NCI-H1048 (cell line): ENCODE measurements around the gene SUPT16H.
"Not testable (repeated sequence)": the region's sequence is repeated elsewhere in the genome, so short reads cannot be mapped to it uniquely, and the experiment has no call there.

Experiments
- DNase-seq: peaks from one replicate; lab custom pipeline; 2025; lab: John Stamatoyannopoulos, UW

The SUPT16H gene

DNA sequence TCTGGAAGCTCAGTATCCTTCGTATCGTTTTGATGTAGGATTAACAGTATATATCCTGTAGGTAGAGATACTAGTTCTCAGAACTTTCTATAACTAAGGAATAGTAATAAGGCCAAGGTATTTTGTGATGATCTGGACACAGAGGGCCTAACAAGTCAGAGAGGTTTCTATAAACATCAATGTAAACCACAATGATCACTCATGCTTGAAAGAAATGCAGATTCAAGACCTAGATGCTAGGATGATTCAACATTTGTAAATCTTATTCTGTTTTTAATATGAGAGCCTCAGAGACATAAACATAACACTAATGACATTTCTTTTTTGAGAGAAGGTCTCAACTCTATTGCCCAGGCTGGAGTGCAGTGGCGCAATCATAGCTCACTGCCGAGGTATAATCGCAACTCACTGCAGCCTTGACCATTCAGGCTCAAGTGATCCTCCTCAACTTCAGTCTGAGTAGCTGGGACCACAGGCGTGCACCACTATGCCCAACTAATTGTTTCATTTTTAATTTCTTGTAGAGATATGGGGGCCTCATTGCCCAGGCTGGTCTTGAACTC is 16.2 kb downstream of the SUPT16H start:
- no peak for DNase-seq

DNA sequence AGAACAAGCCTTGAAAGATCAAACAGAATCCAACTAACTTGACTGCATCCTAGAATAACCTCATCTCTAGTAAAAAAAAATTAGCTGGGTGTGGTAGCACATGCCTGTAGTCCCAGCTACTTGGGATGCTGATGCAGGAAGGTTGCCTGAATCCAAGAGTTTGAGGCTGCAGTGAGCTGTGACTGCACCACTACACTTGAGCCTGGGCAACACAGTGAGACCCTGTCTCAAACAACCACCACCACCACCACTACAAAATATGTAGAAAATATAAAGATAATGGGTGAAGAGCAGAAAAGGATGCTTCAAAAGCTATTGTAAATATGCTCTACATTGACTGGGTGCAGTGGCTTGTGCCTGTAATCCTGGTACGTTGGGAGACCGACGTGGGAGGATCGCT is 27.3 kb downstream of the SUPT16H start:
- DNase-seq: no peak

- no peak for DNase-seq
Observed at GRCh38 chr14:21352587-21352986, 31.2 kb downstream of the SUPT16H start.

DNA sequence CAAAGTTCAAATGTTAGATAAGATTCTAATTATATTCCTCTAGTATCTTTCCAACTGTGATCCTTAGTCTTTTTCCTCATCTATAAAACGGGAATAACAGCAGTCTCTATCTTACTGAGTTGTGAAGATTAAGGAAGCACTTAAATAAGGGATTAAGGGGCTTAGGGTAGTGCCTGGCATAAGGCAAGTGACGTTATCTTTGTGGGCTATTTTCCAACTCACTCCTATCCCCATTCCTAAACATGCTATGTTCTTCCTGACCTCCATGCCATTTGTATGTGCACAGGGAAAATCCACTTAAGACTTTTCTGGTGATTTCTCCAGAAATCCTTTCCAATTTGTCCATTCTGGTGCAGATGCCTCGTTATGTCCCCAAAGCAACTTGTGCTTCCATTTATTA is 33.3 kb downstream of the SUPT16H start:
- DNase-seq: no peak

DNA sequence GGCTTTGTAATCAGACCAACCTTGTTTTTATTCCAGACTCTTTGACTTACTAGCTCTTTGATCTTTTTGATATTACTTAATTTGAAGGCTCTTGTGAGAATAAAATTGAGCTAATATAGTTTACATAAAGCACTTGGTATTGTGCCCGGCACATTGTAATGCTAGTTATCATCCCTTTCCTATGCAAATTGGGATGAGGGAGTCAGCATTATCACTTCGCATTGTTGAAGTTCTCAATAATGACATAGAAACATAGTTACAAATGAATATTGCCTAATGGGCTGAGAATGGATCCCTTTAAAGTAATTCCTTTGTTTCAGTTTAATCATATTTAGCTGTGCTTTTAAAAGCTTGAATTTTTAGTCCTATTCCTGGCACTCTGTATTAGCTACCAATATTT is 36.6 kb downstream of the SUPT16H start:
- DNase-seq: no peak

DNA sequence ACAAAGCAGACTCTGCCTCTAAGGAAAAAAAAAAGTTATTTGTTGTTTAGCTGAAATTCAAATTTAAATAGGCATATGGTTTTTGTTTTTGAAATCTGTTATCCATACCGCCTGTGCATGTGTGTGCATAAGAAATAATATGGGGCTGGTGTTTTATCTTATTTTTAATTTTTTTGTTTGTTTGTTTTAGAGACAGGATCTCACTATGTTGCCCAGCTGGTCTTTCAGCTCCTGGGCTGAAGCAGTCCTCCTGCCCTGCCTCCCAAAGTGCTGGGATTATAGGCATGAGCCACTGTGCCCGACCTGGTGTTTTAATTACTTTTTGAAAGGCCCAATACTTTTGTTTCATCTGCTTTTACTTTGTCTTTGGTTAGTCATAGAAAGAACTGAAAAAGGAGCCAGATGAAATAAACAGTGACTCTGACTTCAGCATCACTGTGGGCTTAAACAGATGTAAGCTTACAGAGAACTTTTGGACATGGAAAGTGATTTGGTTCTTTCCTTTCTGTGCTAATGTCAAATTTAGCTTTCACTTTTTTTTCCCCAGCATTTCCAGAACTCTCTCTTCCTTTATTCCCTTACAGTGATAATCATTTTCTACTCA is 37.2 kb downstream of the SUPT16H start:
- no peak for DNase-seq

DNA sequence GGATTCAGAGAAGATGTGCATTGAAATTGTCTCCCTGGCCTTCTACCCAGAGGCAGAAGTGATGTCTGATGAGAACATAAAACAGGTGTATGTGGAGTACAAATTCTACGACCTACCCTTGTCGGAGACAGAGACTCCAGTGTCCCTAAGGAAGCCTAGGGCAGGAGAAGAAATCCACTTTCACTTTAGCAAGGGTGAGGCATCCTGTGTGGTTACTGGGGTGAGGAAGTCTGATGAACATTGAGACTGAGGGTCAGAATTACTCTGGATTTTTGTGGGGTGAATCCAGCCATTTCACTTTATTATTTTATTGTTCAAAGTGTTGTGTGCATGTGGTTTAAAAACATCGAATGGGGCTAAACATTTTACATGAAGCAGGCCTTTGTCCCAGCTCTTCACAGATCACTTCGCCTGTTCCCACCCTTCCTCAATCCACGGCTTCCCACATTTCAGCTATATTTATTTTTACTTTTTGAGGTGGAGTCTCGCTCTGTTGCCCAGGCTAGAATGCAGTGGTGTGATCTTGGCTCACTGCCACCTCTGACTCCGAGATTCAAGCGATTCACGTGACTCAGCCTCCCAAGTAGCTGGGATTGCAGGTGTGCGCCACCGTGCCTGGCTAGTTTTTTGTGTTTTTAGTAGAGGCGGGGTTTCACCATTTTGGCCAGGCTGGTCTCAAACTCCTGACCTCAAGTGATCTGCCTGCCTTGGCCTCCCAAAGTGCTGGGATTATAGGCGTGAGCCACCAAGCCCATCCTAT is 40.6 kb downstream of the SUPT16H start:
- DNase-seq: no peak

- no peak for DNase-seq
Observed at GRCh38 chr14:21334202-21334906, 49.5 kb downstream of the SUPT16H start.

GRCh38 chr14:21332950-21333349 is 50.9 kb downstream of the SUPT16H start:
- DNase-seq: no peak

DNA sequence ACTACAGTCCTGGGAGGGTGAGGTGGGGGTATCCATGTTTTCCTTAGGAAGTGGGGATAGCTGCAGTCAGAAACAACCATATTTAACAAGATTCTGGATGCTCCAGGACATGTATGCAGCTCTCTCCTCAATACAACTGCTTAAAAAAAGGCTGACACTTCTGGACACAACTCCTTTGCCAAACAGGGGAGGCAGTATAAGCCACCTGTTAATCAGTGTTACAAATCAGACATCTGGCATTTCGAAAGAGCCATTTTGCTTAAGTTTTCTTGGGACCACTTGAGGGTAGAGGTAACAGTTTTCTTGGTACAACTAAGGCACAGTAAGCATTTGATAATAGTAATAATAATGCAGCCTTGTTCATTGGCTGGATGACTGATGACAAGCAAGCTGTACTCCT is 56.8 kb downstream of the SUPT16H start:
- DNase-seq: no peak

DNA sequence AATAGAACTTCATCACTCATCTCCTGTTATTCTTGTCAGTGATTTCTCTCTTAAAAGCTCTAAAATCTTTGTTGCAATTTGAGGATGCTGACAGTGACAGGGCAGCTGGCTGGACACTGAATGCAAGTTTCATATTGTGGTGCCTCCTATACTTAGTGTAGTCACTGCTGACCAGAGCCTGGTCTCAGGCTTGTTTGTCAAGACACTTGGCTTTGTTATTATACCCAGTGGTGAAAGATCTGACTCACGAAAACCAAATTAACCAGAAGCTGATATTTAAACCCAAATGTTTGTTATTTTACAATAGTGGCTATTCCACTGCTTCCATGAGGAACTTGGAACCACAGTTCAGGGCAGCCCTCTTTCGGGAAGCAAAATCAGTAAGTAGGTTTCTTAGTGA is 61.1 kb downstream of the SUPT16H start:
- DNase-seq: no peak

DNA sequence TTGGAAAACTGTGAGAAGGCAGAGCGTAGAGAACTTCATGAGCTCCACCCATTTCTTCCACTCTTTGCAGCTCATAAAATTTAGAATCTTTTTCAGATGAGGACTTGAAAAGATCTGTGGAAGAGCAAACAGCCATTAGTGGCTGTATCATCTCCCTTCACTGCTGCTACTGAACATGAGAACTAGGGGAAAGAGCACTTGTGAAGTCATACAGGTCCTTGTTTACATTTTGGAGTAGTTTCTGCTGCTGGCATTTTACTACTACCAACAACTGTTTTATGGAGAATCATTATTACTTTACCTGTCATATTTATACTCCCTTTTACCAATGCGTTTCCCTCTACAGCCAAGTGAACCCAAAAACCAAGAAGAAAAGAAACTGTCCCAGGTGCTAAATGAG is 62.9 kb downstream of the SUPT16H start:
- DNase-seq: no peak

GRCh38 chr14:21317398-21317797 is 66.4 kb downstream of the SUPT16H start:
- DNase-seq: no peak

DNA sequence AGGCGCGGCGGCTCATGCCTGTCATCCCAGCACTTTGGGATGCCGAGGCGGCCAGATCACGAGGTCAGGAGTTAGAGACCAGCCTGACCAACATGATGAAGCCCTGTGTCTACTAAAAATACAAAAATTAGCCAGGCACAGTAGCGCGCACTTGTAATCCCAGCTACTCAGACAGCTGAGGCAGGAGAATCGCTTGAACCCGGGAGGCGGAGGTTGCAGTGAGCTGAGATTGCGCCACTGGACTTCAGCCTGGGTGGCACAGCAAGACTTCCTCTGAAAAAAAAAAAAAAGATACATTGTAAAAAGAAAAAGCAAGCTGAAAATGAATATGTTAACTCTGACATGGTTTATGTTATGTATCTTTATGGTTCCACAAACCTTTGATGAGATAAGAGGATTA is 70.3 kb downstream of the SUPT16H start:
- no peak for DNase-seq

DNA sequence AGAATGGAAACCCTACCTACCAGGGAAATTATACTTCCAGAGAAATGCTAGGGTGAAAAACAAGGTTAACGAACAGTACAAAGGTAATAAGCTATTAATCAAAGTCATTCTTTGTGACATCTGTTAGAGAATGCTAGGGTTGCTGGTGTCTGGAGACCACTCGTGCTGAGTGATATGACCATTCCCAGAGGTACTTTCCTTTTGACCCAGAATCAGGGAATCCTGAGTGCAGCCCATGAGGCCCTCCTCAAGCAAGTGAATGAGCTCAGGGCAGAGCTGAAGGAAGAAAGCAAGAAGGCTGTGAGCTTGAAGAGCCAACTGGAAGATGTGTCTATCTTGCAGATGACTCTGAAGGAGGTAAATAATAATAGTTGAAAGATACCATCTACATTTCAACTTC is 72.2 kb downstream of the SUPT16H start:
- no peak for DNase-seq

GRCh38 chr14:21309956-21310355 is 73.9 kb downstream of the SUPT16H start:
- DNase-seq: no peak

GRCh38 chr14:21309238-21309636 is 74.6 kb downstream of the SUPT16H start:
- DNase-seq: no peak

DNA sequence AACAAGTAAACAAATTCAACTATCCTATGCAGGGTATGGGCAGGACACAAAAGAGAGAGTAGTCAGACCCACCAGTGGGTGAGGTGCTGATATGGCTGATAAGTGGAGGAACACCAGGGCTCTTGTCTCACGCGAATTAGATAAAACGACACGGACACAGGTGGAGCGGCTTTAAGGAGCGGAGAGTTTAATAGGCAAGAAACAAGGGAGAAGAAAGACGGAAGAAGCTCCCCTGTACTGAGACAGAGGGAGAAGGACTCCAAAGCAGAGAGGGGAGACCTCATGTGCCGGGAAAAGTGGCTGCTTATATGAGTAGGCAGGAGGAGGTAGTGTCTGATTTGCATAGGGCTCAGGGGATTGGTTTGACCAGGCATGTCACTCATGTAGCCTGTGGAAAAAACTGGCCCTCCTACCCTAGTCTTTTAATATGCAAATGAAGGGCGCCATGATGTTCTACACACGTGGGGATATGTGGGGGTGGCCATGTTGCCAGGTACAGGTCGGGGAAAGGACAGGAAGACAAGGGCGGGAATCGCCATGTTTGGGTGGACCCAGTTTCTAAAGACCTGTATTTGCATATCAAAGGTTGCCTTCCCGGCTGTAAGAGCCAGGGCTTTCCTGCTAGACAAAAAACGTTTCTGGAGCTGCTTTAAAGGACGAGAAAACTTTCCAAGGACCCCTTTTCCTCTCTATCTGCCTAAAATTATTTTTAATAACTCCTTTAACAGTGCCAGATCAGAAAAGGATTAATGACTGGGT is 75.2 kb downstream of the SUPT16H start:
- peak; percentile 80 for DNase-seq

- DNase-seq: no peak
Observed at GRCh38 chr14:21308132-21308478, 75.7 kb downstream of the SUPT16H start.

- DNase-seq: no peak
Observed at GRCh38 chr14:21307637-21308036, 76.2 kb downstream of the SUPT16H start.

DNA sequence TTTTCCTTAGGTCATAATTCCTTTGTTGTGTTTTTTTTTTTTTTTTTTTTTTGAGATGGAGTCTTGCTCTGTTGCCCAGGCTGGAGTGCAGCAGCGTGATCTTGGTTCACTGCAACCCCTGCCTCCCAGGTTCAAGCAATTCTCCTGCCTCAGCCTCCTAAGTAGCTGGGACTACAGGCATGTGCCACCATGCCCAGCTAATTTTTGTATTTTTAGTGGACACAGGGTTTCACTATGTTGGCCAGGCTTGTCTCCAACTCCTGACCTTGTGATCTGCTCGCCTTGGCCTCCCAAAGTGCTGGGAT is 81.0 kb downstream of the SUPT16H start:
- not testable (repeated sequence) for DNase-seq

DNA sequence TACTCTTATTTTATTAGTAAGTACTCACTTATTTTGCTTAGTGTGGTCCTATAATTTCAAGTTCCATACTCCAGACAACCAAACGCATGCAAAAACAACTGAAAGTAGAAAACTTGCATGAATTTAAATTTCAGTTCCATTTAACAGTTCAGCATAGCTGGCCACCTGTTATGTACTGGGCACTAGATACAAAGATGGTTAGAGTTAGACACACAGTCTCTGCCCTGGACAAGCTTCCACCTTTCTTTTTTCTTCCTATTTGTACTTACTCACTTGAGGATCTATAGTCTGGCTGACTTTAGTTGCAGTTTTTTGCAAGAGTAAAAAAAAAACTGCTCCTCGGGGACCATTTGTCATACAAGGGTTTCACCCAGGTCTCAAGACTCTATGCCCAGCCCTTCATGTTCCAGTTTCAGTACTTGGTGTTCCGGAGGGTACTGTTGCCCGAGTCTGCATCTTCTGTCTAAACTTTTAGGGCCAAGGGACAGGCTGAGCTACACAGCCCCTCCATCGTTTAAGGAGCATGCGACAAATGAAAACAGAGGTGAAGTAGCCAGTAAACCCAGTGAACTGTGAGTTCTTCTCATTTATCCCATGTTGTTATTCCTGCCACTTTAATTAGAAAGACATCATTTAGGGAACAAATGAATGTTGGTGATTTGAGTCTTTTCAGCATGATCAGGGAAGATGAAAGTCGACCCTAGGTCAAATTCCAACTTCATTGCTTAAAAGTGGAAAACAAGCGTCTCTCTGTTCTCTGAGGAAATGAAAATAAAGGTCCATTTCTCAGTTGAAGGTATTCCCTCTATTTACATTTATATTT is 81.6 kb downstream of the SUPT16H start:
- DNase-seq: no peak
